ENCODE results near the gene ELP6. TPM values are rescaled to one million over a fixed set of nuclear protein-coding genes. Genes with fewer than 3 reads are reported as not detected.
"Not testable (repeated sequence)": the region's sequence is repeated elsewhere in the genome, so short reads cannot be mapped to it uniquely, and the experiment has no call there.

ELP6 gene
- total and polyA plus RNA-seq, 2 experiments from 2014 or later = 33.7 to 41.6 TPM

DNA sequence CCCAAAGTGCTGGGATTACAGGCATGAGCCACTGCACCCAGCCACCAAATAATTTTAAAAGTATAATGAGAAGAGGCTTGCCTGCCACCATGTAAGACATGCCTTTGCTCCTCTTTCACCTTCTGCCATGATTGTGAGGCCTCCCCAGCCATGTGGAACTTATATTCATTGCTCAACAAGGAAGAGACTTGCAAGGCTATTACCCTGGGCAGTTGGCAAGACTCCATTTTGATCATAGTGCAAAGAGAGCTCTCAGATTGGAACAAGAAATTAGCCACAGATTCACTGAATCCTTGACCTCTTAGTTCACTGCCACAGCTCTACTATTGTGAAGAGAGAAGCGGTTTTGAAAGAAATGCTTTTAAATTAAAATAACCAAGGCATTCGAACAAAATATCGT, 43.9 kb downstream of the ELP6 start:
- Histone ChIP-seq H3K27ac (ENCODE audit: low read depth) (no peak overlapping the region), H3K4me2 (no peak overlapping the region), H3K9me2 (ENCODE audit: insufficient read depth) (no peaks in the 10 kb centered on the region), H4K20me1 (replicated peaks; ENCODE audit: insufficient read depth) (peaks cover 40% of the 10 kb centered on the region), H3K27me3 (ENCODE audit: insufficient read depth) (no peaks in the 10 kb centered on the region), H3K79me2 (replicated peaks; ENCODE audit: insufficient read depth) (peaks cover 100% of the 10 kb centered on the region), H3F3A (replicated peaks; ENCODE audit: low read depth) (peaks cover 9% of the 10 kb centered on the region), H3K36me3 (ENCODE audit: insufficient read depth) (no peaks in the 10 kb centered on the region), H2AFZ (no peak overlapping the region), H3K4me1 (ENCODE audit: insufficient read depth) (peaks cover 15% of the 10 kb centered on the region; the same call in 1 of the 2 replicates), H3K4me3 (no peak overlapping the region)
- H3K27me3 Mint-ChIP-seq (ENCODE audit: insufficient read depth, low read depth, poor library complexity) = peaks cover 2% of the 10 kb centered on the region
- TF ChIP-seq, protein P1, sequence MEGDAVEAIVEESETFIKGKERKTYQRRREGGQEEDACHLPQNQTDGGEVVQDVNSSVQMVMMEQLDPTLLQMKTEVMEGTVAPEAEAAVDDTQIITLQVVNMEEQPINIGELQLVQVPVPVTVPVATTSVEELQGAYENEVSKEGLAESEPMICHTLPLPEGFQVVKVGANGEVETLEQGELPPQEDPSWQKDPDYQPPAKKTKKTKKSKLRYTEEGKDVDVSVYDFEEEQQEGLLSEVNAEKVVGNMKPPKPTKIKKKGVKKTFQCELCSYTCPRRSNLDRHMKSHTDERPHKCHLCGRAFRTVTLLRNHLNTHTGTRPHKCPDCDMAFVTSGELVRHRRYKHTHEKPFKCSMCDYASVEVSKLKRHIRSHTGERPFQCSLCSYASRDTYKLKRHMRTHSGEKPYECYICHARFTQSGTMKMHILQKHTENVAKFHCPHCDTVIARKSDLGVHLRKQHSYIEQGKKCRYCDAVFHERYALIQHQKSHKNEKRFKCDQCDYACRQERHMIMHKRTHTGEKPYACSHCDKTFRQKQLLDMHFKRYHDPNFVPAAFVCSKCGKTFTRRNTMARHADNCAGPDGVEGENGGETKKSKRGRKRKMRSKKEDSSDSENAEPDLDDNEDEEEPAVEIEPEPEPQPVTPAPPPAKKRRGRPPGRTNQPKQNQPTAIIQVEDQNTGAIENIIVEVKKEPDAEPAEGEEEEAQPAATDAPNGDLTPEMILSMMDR (conservative IDR thresholded peaks at IDR 0.05; ENCODE audit: low read depth in 2 of 2) = no peak
- TF ChIP-seq ZNF331 (CRISPR knock-in tag; IDR thresholded peaks at IDR 0.05; ENCODE audit: low read depth) (no peak), EZH2 (IDR thresholded peaks at IDR 0.05; ENCODE audit: low read depth, unreplicated experiment) (no peak), JUNB (IDR thresholded peaks at IDR 0.05; ENCODE audit: unreplicated experiment) (no peak)
- TF ChIP-seq, protein P2, sequence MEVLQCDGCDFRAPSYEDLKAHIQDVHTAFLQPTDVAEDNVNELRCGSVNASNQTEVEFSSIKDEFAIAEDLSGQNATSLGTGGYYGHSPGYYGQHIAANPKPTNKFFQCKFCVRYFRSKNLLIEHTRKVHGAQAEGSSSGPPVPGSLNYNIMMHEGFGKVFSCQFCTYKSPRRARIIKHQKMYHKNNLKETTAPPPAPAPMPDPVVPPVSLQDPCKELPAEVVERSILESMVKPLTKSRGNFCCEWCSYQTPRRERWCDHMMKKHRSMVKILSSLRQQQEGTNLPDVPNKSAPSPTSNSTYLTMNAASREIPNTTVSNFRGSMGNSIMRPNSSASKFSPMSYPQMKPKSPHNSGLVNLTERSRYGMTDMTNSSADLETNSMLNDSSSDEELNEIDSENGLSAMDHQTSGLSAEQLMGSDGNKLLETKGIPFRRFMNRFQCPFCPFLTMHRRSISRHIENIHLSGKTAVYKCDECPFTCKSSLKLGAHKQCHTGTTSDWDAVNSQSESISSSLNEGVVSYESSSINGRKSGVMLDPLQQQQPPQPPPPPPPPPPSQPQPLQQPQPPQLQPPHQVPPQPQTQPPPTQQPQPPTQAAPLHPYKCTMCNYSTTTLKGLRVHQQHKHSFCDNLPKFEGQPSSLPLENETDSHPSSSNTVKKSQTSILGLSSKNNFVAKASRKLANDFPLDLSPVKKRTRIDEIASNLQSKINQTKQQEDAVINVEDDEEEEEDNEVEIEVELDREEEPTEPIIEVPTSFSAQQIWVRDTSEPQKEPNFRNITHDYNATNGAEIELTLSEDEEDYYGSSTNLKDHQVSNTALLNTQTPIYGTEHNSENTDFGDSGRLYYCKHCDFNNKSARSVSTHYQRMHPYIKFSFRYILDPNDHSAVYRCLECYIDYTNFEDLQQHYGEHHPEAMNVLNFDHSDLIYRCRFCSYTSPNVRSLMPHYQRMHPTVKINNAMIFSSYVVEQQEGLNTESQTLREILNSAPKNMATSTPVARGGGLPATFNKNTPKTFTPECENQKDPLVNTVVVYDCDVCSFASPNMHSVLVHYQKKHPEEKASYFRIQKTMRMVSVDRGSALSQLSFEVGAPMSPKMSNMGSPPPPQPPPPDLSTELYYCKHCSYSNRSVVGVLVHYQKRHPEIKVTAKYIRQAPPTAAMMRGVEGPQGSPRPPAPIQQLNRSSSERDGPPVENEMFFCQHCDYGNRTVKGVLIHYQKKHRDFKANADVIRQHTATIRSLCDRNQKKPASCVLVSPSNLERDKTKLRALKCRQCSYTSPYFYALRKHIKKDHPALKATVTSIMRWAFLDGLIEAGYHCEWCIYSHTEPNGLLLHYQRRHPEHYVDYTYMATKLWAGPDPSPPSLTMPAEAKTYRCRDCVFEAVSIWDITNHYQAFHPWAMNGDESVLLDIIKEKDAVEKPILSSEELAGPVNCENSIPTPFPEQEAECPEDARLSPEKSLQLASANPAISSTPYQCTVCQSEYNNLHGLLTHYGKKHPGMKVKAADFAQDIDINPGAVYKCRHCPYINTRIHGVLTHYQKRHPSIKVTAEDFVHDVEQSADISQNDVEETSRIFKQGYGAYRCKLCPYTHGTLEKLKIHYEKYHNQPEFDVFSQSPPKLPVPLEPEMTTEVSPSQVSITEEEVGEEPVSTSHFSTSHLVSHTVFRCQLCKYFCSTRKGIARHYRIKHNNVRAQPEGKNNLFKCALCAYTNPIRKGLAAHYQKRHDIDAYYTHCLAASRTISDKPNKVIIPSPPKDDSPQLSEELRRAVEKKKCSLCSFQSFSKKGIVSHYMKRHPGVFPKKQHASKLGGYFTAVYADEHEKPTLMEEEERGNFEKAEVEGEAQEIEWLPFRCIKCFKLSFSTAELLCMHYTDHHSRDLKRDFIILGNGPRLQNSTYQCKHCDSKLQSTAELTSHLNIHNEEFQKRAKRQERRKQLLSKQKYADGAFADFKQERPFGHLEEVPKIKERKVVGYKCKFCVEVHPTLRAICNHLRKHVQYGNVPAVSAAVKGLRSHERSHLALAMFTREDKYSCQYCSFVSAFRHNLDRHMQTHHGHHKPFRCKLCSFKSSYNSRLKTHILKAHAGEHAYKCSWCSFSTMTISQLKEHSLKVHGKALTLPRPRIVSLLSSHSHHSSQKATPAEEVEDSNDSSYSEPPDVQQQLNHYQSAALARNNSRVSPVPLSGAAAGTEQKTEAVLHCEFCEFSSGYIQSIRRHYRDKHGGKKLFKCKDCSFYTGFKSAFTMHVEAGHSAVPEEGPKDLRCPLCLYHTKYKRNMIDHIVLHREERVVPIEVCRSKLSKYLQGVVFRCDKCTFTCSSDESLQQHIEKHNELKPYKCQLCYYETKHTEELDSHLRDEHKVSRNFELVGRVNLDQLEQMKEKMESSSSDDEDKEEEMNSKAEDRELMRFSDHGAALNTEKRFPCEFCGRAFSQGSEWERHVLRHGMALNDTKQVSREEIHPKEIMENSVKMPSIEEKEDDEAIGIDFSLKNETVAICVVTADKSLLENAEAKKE (CRISPR knock-in tag; IDR thresholded peaks at IDR 0.05) = no peak
- TF ChIP-seq, protein P3, sequence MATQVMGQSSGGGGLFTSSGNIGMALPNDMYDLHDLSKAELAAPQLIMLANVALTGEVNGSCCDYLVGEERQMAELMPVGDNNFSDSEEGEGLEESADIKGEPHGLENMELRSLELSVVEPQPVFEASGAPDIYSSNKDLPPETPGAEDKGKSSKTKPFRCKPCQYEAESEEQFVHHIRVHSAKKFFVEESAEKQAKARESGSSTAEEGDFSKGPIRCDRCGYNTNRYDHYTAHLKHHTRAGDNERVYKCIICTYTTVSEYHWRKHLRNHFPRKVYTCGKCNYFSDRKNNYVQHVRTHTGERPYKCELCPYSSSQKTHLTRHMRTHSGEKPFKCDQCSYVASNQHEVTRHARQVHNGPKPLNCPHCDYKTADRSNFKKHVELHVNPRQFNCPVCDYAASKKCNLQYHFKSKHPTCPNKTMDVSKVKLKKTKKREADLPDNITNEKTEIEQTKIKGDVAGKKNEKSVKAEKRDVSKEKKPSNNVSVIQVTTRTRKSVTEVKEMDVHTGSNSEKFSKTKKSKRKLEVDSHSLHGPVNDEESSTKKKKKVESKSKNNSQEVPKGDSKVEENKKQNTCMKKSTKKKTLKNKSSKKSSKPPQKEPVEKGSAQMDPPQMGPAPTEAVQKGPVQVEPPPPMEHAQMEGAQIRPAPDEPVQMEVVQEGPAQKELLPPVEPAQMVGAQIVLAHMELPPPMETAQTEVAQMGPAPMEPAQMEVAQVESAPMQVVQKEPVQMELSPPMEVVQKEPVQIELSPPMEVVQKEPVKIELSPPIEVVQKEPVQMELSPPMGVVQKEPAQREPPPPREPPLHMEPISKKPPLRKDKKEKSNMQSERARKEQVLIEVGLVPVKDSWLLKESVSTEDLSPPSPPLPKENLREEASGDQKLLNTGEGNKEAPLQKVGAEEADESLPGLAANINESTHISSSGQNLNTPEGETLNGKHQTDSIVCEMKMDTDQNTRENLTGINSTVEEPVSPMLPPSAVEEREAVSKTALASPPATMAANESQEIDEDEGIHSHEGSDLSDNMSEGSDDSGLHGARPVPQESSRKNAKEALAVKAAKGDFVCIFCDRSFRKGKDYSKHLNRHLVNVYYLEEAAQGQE (IDR thresholded peaks at IDR 0.05; ENCODE audit: unreplicated experiment) = no peak
- H3K27ac Mint-ChIP-seq = no peak overlapping the region; the same call in 1 of the 2 replicates
- no peak overlapping the region for H3K4me3 Mint-ChIP-seq
- peaks cover 17% of the 10 kb centered on the region; the same call in 2 of the 3 replicates for H3K36me3 Mint-ChIP-seq (ENCODE audit: low read depth)
- H3K9me3 Mint-ChIP-seq = no peaks in the 10 kb centered on the region
- DNase-seq (ENCODE audit: low spot score) = no peak
- H3K4me1 Mint-ChIP-seq = peaks cover 14% of the 10 kb centered on the region
- no peak for ATAC-seq

DNA sequence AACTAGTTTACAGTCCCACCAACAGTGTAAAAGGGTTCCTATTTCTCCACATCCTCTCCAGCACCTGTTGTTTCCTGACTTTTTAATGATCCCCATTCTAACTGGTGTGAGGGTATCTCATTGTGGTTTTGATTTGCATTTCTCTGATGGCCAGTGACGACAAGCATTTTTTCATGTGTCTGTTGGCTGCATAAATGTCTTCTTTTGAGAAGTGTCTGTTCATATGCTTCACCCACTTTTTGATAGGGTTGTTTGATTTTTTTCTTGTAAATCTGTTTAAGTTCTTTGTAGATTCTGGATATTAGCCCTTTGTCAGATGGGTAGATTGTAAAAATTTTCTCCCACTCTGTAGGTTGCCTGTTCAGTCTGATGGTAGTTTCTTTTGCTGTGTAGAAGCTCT, 45.2 kb downstream of the ELP6 start:
- not testable (repeated sequence) for H3K9me2 ChIP-seq (ENCODE audit: insufficient read depth); ATAC-seq; H3K4me1 Mint-ChIP-seq; H3K27ac Mint-ChIP-seq; H3K9me3 Mint-ChIP-seq; DNase-seq (ENCODE audit: low spot score); H3K4me3 Mint-ChIP-seq; H3K27me3 Mint-ChIP-seq (ENCODE audit: insufficient read depth, low read depth, poor library complexity); H3K27me3 ChIP-seq (ENCODE audit: insufficient read depth); H3K4me3 ChIP-seq; H3K4me1 ChIP-seq (ENCODE audit: insufficient read depth); H3K4me2 ChIP-seq; H3K36me3 ChIP-seq (ENCODE audit: insufficient read depth); H3K27ac ChIP-seq (ENCODE audit: low read depth); H2AFZ ChIP-seq; H3F3A ChIP-seq (replicated peaks; ENCODE audit: low read depth)
- H3K36me3 Mint-ChIP-seq (ENCODE audit: low read depth) = peaks cover 17% of the 10 kb centered on the region; the same call in 2 of the 3 replicates
- H4K20me1 ChIP-seq (replicated peaks; ENCODE audit: insufficient read depth) = peaks cover 33% of the 10 kb centered on the region
- H3K79me2 ChIP-seq (replicated peaks; ENCODE audit: insufficient read depth) = peaks cover 100% of the 10 kb centered on the region

Data from GM23338 (cell line).